CD4-positive, alpha-beta T cell treated with Interferon alpha-2 for 1 hour (primary cell): ENCODE measurements around the gene WT1.
A peak's percentile ranks its signal among the peaks of the same experiment; 100 is the strongest.

Experiments
- DNase-seq, 2 donors: peaks; one replicate each; pipeline ENCODE4 v3.0.0-alpha.2; 2020 to 2022

The WT1 gene

DNA sequence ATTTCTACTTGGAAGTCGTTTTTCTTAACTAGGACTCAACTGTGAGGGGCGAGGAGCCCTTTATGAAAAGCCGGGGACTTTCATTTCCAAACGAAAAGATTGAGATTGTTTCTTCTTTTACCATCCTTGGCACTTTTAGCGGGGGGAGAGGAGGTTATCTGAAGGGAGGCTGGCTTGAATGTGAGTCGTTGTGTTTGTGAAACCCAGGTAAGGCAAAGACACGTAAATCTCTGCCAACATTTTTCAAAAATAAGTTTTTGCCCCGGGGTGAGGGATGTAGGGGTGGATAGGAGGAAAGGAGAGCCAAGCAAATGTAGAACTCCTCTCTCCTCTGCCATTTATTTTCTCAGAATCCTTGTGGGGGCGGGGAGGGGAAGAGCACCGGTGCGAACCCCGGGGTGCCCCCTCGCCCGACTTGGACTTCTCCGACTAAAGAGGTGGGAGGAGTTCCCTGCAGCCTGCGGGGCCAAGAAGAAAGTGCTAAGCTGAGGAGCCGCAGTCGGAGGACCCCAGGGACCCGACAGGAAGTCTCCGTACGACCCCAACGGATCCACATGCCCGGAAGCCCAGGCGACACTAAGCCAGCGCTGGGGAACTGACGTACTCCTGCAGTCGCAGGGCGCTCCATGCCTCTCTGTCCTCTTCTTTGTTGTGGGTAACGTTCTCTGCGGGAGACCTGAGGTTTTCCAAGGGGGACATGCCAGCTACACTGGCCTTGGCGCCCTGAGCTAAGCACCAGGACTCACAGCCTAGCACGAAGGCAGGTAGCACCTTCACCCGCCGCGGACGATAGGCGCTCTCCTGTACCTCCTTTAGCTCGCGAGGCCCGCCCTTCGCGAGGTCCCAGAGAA, 2.4 kb upstream of the WT1 start:
- DNase-seq, result no peak

DNA sequence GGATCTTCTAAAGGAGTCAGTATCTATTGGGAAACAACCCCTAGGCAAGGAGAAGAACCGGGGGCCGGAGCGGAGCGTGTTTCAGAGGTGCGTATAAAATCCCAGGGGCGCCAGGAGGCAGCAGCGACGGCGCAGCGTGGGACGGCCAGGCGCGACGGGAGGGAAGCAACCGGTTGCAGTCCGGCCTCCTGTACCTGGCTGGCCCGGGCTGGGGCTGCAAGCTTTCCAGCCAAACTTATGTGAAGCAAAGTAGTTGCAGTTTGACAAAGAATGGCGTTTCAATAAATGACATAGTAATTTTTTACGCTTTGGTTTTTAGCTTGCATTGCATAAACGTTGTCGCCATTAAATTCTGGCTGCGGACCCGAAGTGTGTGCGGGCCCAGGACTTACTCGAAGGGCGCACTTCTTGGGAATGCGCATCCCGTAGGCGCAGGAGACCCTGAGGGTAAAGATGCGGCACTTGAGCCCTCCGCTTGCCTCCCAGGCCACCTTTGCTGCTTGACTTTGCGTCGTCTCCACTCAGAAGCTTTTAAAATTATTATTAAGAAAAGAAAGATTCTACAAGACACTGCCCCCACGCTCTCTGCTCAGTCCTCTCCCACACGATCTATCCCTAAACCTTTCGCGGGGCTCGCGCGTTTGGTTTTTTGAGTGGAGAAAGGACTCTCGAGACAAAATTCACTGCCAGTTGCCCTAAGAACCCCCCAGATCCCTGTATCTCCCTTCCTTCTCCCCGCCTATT, 1.6 kb upstream of the WT1 start:
- DNase-seq, result no peak

DNA sequence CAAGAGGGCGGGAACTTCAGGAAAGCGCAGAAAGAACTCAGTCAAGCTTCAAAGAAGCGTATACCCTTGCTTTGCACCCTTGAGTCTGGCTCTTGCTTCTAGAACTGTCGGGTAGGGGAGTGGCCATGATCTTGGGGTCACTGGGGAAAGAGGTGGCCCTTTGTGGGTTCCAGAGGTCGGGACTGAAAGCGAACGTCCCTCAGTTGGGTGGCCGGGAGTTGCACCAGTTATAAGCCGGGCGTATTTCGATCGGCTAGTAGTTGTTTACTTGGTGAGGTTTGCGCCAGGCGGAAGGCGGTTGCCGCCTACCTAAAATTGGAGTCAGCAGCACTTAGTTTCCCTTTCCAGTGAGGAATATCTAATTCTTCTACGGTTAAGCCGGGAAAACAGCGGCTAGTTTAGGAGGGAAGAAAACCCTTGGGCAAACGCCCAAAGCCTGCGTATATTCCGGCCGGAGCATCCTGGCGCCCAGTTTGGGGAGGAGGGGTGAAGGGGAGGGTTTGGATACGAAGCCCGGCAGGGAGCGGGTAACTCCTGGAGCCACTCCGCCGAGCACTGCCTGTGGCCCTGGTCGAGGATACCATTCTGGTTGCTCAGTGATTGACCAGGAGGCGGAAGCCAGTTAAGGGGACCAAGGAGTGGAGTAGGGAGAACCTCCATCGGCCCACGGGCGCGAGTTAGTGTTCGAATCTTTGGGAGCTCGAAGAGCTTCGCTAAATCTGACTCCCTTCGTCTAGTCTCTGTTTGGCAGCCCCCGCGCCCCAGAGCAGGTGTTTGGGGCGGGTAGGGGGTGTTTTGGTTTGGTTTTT, 807 bp upstream of the WT1 start:
- no peak for DNase-seq

DNA sequence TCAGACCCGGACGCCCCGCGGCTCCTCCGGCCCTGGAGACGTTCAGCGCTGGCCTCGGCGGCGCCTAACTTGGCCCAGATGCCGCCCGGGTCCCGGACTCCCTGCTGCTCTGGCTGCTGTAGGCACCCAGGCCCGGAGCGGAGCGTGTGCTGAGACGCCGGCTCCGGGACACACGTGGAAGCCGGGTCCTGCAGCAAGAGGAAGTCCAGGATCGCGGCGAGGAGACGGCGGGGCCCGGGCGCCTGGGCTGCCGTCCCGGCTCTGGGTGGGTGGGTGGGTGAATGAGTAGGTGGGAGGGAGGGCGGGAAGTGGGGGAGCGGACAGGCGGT, 223 bp downstream of the WT1 start:
- no peak for DNase-seq

DNA sequence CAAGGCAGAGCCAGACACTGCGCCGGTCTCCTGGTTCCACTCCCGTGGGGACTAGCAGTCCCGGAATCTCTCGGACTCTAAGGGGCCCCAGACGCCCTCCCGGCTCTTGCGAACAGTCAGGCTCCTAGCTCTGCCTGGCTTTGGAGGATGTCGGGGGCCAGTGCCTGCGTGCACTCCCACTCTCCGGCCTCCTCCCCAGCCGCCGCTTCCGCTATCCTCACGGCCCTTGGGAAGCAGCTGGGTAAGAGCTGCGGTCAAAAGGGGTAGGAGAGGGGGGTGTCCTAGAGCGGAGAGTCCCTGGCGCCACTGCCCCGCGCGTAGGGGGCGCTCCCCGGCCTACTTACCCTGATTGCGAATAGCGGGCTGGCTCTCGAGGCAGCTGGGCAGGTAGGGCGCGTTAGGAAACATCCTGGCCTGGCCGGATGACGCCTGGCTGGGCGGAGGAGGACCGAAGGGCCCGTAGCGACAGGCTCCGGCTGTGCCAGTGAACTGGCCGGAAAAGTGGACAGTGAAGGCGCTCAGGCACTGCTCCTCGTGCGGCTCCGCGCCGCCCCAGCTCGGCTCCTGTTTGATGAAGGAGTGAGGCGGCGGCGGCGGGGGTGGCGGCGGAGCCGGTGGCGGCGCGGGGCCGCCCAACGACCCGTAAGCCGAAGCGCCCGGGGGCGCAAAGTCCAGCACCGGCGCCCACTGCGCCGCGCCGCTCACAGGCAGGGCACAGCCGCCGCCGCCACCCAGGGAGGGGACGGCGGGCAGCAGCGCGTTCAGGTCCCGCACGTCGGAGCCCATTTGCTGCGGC, 785 bp downstream of the WT1 start:
- no peak for DNase-seq

DNA sequence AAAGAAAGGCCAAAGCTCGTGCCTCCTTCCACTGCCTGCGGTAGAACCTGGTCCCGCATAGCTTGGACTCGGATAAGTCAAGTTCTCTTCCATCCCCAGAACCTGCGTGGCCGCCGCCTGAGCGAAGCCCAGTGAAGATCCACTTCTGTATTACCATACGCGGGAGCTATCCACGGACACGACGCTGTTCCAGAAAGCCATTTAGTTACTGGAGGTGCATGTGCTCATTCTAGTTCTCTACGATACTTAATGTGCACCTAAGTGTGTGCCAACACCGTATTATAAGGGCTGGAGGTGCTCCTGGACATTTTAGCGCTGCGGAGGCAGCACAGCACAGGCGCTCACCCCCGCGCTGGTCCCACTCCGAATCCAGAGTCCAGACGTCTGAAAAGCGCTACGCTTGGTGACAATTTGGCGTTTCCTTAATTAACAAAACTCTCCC, 1.4 kb downstream of the WT1 start:
- DNase-seq, result no peak

DNA sequence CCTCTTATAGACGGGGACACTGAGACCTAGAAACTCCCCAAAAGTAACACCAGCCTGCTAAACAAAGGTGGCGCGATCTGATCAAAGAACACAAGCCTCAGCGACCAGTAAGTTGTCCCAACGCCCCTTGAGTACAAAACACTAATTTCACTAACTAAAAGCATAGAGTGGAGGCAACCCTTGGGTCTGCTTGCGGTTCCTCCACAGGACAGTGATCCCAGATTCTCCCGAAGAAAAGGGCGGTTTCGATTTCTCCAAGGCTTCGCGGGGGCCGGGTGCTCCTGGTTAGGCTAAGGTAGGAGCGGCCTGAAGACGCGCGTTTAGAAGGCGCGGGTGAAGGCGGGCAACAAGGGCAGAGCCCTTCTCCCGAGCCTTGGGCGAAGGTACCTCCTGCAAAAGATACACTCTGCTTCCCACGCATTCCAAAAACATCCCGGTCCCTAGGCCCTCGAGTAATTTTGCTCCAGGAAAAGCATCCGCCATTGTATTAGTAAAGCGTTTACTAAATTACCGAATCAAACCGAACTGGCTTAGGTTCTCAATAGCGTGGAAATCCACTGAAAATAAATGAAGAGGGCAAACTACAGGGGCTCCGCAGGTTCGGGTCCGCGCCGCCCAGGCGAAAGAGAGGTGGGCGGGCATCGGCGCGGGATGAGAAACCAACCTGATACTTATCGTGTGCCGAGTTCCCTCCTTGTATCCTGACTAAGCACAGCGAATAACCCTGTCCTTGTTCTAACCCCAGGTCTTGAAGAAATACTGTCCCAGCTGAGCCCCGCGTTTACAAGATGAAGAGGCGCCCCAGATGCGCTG, 2.0 kb downstream of the WT1 start:
- no peak for DNase-seq

DNA sequence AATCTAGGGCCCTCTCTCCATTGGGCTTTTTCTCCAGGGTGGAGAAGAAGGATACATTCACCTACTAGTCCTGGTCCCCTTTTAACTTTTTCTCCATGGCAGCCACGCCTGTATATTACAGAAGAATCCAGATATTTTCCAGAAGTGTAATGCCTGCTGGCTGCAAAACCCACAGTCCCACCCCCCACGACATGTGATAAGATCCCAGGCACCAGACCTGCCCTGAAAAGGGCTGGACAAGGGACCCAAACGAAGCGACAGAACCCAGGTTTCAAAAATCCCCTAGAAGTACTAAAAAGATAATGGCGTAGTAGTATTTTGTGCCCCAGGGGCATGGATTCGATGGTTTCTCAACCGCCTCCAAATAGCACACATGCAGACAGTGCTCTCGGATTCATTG, 2.8 kb downstream of the WT1 start:
- DNase-seq, result no peak

DNA sequence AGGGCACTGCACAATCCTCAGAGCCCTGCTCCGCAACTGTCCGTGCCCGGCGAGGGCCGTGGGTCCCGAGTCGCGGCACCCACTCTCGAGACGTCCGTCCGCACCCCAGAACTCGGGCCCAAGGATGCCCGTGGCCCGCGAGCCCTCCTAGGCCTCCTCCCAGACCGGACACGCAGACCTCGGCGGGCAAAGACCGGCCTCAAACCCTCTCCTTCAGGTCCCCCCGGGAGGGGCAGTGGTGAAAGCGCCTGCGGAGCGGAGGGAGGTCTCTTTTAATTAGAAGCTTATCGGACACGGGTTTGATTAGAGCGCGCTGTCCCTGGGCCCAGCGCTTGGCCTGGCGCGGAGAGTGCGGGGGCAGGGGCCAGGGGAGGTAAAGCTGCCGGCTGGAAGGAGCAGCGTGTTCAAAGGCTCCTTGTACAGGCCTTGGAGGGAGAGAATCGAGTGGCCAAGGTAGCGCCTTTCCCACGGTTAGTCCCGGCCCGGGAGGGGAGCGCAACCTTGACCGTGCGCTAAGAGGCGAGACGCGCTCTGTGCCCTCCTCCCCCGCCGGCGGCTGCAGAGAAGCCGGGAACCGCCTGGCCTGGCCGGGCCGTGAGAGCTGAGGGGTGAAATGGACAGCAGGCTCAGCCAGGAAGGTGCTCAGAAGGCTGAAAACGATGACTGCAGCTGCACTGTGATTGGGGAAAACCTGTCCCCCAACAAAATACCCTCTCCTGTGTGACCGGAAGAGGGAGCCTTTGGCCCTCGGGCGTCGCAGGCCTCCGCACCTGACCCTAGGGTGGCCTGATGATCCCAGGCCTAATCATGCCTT, 4.6 kb downstream of the WT1 start:
- no peak for DNase-seq

DNA sequence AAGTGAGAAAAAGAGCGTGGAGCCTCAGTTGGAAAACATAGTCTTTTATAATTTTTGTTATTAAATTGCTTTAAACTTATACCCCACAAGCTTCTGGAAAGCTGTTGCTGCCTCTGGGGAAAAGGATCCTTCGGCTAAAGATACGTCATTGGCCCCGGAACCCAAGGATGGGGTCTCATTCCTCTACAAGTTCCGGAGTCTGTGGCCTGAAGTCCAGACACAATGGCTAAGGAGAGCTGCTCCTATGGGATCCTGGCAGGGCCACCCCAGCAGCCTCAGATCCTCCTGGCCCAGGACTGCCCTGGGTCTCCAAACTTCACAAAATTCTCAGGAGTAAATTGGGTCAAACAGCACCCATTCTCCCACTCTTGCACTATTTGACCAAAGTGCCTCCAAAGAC, 5.9 kb downstream of the WT1 start:
- no peak for DNase-seq

DNA sequence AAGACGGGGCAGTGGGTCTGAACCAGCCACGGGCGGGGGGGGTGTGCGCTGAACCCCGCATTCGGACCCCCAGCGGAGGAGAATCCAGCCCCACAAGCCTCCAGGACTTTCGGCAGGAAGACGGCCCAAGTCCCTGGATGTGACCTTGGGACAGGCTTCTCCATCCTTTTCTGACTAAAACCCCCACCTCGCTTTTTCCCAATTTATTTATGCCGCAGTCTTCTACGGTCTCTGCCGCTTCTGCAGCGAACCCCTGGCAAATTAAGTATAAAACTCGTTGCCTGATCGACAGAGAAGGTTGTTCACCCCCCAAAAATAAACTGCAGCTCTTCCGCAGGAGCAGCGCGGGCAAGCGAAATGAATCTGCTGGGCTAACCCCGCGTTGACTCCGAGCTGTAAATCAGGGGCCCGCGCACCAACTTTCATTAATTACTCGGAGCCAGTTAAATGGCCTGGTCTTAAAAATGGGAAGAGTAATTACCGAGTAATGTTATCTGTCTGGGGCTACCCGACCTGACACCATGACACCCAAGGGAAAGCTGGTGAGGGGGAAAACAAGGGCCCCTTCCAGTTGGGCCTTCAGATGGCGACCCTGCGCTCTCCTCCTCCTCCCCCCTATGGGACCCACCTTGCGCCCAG, 6.6 kb downstream of the WT1 start:
- DNase-seq, result no peak

DNA sequence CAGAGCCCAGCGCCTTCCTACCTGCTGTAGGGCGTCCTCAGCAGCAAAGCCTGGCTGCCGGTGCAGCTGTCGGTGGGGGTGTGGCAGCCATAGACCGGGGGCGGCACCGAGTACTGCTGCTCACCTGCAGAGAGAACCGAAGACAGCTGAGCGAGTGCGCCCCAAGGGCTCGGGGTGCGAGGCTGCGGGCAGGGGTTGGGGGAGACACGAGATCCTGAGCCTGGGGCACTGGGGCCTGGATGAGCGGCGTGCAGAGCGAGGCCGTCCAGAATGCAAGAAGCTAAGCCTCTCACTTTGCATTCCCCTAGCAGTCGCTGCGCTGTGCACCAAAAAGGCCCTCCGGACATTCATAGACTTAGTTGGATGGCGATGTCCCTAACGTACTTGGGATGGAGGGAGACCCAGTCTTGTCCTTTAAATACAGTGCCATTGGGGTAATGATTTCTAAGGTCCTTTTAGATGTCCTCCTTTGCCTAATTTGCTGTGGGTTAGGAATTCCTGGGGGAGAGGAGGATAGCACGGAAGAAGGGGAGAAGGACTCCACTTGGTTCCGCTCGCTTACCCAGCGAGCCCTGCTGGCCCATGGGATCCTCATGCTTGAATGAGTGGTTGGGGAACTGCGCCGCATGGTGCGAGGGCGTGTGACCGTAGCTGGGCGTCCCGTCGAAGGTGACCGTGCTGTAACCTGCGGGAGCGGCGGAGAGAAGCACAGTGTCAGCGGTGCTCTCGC, 7.2 kb downstream of the WT1 start:
- DNase-seq, result no peak

DNA sequence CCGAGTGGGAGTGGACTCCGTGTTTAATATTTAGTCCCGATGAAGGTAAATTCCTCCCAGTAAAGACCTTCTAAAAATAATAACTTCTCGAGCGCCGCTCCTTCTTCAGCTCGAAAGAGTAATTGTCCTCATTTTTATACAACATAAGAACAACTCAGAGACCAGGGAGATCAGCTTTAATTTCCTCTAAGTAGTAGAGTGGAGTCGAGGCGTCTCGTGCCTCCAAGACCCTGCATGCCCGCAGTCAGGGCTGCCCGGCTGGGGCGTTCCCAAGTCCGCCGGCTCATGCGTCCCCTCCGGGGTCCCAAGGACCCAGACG, 7.8 kb downstream of the WT1 start:
- DNase-seq, result no peak

DNA sequence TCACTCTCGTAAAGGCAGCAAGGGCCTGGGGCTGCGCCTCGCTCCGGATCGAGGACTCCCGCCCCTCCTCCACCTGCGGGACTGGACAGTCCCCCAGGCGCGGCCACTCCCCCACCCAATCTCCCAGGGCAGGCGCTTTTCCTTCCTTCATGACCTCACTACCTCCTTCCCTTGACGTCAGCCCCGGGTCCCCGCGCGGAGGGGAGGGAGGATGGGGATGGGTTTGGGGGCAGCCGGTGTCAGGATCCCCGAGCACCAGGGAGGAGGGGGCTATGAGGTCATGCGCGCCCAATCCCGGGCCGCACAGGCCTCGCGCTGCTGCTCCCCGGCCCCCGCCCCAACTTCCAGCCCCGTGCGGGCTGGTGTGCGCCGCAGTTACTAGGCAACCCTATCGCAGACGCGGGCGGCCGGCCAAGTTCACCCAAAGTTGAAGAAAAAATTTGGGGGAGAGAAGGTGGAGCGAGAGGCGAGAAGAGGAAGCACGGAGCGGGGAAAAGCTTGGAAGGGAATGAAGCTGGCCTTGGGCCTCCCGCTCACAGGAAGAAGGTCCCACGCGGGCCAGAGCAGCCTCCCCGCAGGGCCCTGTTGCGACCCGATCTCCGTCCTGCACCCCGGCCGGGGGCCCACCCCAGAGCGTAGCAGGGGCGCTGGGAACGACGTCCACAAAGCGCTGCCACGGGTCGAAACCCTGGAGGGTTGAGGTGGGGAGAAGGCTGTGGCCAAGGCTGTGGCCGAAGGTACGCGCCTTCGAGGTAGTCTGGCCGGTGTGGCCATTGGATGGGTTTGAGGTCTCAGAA, 8.3 kb downstream of the WT1 start:
- peak in 1 of 2 donors; percentile 28 for DNase-seq

DNA sequence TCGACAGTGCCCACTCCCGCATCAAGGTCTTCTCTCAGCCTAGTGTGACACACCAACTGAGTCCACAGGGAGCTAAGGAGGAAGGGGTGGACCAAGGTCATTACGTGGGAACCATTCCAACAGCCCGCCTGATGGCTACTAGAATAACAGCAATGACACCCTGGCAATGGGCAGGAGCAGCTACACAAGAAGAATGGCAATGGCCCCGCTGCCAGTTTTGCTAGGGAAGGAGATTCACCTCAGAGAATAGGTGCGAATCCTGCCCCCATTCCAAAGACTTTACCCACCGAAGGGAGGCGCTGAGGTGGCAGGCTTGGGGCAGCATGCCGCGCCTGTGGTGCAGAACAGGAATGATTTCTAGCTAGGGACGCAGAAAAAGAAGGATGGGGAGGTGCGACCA, 9.1 kb downstream of the WT1 start:
- no peak for DNase-seq

DNA sequence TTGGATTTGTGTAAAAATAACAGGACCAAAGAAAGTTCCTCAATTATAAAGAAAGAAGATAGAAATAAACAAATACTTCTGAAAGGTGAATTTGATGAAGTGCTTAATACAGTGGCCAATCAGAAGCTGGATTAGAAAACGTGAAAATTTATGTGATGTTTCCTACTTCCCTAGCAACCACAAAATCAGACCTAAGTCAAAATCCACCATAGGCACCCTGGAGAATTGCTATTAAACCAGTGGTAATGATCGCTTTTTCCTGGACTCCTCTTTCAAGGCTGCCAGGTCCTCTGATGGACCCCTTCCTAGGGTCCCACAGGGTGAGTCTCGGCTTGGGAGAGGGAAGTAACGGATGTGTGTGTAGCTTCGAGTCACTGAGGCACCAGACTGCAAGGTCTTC, 9.6 kb downstream of the WT1 start:
- DNase-seq, result no peak

DNA sequence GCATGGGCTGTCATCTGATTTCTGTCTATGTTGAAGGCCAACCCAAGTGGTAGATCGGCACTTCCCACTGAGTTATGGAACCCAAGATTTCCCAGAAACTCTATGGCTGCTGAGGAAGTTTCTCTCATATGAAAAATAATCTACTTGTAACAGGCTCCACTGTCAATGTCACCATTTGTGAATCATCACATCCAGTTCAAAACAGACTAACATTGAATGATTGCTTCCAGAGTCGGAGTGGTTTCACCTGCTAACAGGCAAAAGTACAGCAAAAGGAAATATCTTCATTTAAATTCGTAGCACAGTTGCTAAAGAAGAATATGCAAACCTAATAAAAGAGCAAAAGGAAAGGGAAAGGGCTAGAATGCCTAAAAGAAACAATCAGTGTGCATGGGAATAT, 12.8 kb downstream of the WT1 start:
- no peak for DNase-seq

DNA sequence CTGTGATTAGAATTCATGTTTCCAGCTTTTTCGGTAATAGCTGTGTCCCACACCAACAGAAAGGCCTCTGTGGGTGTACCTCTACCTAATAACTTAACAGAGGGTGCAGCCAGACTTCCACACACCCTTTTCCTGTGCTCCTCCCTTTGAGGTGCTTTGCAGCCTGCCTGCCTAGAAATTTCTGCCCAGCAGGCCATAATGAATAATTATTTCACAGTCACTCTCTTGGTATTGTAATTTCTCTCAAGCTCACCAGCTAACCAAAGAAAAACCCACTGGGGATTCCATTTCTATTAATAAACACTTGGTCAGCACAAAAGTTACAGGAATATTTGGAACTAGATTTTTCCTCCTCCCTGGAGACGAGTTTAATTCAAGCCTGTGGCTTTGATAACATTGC, 13.3 kb downstream of the WT1 start:
- no peak for DNase-seq
